ENCODE data around the gene CDKAL1.

GRCh38 chr6:20559924-20560551 is 25.8 kb downstream of the CDKAL1 start:
- TF ChIP-seq CTCF (IDR thresholded peaks at IDR 0.05): no peak
- TF ChIP-seq POLR2A (IDR thresholded peaks at IDR 0.05): no peak
- TF ChIP-seq POLR2AphosphoS5 (IDR thresholded peaks at IDR 0.05): no peak
- TF ChIP-seq EP300 (IDR thresholded peaks at IDR 0.05): no peak
